Esophagus squamous epithelium (tissue), 4 donors: ENCODE measurements around the gene GOLGA8J.

Experiments used
- CTCF ChIP-seq, 6 experiments: fragments of 450-650 bp in 4 of 6; fragments of 200-600 bp in 2 of 6; sonication (generic) in 2 of 6; IDR thresholded peaks; one replicate each; pipeline ENCODE4 v1.5.1; 2016 to 2019; ENCODE audit warnings: antibody characterized with exemption in 6 of 6, mild to moderate bottlenecking in 4 of 6, moderate library complexity in 4 of 6
- POLR2A ChIP-seq, 4 donors: fragments of 450-650 bp; IDR thresholded peaks; one replicate each; pipeline ENCODE4 v1.6.1; 2017; ENCODE audit warnings: antibody characterized with exemption in 4 of 4, mild to moderate bottlenecking in 4 of 4, moderate library complexity in 3 of 4

DNA sequence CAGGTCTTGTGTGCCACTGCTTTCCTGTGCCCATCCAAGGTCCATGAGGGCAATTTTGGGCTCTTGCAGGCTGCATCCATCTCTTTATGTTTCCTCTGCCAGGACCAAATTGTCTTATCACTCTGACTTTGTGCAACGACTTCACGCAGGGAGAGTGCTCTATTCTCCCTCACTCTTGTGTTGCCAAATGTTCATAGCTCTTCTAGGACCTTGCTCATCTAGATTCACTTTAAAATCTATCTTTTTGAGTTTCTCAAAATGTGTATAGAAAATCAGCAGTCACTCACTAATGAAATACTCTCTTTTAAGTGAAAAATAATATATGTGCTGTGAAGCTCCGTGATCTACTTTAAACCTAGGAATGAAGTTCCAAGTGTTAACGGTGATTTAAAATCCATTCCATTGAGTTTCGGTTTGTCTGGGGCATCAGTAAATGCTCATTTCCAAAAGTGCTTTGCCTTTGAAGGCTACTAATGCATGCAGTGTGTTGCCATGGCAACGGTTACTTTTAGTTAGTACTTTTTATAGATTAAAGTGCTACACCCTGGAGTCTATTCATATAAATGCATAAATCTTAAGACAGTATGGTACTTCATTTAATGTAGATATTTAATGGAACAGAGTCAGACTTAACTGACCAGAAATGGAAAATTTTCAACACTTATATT, 46.6 kb upstream of the GOLGA8J start:
- no peak for TF ChIP-seq CTCF (IDR thresholded peaks at IDR 0.05)
- TF ChIP-seq POLR2A (IDR thresholded peaks at IDR 0.05) = no peak
